GM18858 (cell line): Measurements from ENCODE around the gene ROMO1.
"Not testable (repeated sequence)": the region's sequence is repeated elsewhere in the genome, so short reads cannot be mapped to it uniquely, and the experiment has no call there.

Source experiments
- ATAC-seq: cut with Tn5 transposase; IDR thresholded peaks from one replicate; pipeline ENCODE4 v1.9.1; 2021; ENCODE audit not compliant: unreplicated experiment

ROMO1 gene

DNA sequence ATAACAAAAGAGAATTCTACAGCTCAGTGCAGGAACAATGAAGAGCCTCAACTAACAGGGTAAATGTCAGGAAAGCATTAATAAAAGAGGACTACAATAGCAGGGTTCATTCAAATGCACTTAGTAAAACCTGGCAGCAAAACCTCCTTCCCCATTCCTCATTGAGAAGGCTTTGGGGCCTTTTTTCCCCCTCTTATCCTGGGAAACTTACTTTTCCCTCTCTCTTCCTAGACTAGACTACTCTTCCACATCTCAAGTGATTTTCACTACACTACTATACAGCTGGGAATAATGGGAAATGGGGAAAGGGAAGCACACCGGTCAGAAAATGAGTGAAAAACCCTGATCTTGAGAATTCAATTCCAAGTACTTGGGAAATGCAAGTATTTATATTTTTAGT is 10.1 kb downstream of the ROMO1 start:
- ATAC-seq, result no peak

DNA sequence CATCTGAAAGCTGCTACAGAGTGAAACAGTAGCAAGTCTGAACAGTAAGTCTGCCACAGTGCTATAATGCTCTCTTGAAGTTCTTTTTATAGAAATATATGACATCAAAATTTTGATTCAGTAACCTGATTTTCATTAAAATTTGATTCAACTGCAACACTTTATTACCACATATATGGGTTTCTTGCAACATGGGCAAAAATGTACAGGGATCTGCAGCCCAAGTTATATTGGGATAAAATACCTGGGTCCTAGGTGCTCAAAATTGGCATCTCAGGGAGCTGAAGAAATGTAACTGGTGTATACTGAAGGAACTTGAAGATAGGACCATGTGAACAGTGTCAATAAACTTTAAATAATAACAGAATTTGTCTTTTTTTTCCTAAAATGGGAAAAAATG is 10.8 kb downstream of the ROMO1 start:
- ATAC-seq, result no peak

- ATAC-seq, result no peak
Measured at GRCh38 chr20:35710884-35711587, 11.8 kb downstream of the ROMO1 start.

- no peak for ATAC-seq
Measured at GRCh38 chr20:35711588-35712209, 12.5 kb downstream of the ROMO1 start.

DNA sequence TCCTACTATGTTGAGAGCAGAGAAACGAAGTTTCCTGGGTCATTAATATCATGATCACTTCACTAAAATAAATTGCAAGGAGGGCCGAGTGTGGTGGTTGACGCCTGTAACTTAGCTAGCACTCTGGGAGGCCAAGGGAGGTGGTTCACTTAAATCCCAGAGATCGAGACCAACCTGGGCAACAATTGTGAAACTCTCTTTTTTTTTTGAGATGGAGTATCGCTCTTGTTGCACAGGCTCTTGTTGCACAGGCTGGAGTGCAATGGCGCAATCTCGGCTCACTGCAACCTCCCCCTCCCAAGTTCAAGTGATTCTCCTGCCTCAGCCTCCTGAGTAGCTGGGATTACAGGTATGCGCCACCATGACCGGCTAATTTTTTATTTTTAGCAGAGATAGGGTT is 13.9 kb downstream of the ROMO1 start:
- not testable (repeated sequence) for ATAC-seq

GRCh38 chr20:35714127-35714526 is 14.9 kb downstream of the ROMO1 start:
- no peak for ATAC-seq

- ATAC-seq, result no peak
Measured at GRCh38 chr20:35715652-35716051, 16.4 kb downstream of the ROMO1 start.

DNA sequence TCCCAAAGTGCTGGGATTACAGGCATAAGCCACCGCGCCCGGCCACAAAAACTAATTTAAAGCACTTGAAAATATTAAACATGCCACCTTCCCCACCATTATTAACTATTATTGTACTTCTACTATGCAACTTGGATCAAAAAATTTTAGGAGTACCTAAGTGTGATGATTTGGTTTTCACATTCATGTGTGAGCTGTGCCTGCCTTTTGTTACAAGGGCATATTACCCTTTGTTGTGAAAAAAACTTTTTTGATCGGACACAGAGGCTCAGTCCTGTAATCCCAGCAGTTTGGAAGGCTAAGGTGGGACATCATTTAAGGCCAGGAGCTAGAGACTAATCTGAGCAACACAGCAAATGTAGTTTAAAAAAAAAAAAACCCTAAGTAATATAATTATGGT is 17.1 kb downstream of the ROMO1 start:
- no peak for ATAC-seq

- not testable (repeated sequence) for ATAC-seq
Measured at GRCh38 chr20:35718321-35718720, 19.1 kb downstream of the ROMO1 start.

DNA sequence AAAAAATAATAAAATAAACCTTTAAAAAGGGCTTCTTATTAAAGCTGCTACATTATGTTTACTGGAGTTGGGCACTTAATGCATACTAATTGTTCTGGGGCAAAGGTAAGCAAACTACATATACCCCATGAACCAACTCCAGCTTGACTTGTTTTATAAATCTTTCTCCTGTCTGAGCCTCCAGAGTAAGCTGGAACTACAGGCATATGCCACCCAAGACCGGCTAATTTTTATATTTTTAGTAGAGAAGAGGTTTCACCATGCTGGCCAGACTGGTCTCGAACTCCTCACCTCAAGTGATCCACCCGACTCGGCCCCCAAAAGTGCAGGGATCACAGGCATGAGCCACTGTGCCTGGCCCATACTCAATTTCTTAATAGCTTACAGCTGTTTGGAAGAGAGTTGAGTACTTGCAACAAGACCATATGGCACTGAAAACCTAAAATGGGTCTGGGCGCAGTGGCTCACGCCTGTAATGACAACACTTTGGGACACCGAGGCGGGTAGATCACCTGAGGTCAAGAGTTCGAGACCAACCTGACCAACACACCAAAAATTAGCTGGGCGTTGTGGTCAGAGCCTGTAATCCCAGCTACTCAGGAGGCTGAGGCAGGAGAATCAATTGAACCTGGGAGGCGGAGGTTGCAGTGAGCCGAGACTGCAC is 19.9 kb downstream of the ROMO1 start:
- no peak for ATAC-seq

GRCh38 chr20:35719717-35720116 is 20.5 kb downstream of the ROMO1 start:
- no peak for ATAC-seq

GRCh38 chr20:35720165-35721123 is 21.2 kb downstream of the ROMO1 start:
- ATAC-seq, result no peak

DNA sequence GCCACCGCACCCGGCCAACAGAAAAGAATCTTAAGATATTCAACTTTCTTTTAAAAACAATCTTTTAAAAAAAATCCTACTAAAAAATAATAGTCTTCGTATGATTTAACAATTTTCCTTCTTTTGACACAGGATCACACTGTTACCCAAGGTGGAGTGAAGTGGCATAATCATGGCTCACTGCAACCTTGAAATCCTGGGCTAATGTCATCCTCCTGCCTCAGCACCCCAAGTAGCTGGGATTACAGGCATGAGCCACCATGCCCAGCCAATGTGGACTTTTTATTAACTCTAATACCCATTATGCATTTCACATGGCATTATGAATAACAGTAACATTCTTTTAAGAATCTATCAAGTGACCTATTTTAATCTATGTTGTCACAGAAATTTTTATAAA is 22.0 kb downstream of the ROMO1 start:
- no peak for ATAC-seq

GRCh38 chr20:35721621-35722020 is 22.4 kb downstream of the ROMO1 start:
- ATAC-seq, result no peak

- not testable (repeated sequence) for ATAC-seq
Measured at GRCh38 chr20:35723275-35723639, 24.1 kb downstream of the ROMO1 start.

DNA sequence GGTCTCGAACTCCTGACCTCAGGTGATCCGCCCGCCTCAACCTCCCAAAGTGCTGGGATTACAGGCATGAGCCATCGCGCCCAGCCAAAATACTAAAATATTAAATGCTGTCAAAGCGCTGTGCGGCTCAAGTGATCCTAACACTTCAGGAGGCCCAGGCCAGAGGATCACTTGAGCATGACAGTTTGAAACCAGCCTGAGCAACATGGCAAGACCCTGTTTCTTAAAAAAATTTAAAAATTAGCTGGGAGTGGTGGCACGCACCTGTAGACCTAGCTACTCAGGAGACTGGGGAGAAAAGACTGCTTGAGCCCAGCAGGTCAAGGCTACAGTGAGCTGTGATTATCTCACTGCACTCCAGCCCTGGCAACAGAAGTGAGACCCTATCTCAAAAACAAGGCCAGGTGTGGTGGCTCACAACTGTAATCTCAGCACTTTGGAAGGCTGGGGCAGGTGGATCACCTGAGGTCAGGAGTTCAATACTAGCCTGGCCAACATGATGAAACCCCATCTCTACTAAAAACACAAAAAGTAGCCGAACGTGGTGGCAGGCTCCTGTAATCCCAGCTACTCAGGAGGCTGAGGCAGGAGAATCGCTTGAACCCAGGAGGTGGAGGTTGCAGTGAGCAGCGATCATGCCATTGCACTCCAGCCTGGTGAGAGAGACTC is 24.6 kb downstream of the ROMO1 start:
- not testable (repeated sequence) for ATAC-seq

- no peak for ATAC-seq
Measured at GRCh38 chr20:35724321-35725230, 25.4 kb downstream of the ROMO1 start.

GRCh38 chr20:35726842-35727711 is 27.9 kb downstream of the ROMO1 start:
- no peak for ATAC-seq
